ENCODE results near the gene BLVRB.

BLVRB gene

DNA sequence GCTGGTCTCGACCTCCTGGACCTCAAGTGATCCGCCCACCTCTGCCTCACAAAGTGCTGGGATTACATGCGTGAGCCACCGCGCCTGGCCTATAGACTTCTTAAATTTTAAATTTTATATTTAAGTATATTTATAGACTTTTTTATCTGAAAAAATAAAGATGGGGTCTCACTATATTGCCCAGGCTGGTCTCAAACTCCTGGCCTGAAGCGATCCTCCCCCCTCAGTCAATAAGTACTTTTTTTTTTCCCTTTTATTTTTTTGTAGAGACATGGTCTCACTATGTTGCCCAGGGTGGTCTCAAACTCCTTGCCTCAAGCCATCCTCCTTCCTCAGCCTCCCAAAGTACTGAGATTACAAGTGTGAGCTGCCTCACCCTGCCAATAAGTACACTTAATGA is 41.6 kb downstream of the BLVRB start:
- H3K4me3 ChIP-seq (ENCODE audit: low read depth, low read length), result peak overlapping the region; percentile 71

DNA sequence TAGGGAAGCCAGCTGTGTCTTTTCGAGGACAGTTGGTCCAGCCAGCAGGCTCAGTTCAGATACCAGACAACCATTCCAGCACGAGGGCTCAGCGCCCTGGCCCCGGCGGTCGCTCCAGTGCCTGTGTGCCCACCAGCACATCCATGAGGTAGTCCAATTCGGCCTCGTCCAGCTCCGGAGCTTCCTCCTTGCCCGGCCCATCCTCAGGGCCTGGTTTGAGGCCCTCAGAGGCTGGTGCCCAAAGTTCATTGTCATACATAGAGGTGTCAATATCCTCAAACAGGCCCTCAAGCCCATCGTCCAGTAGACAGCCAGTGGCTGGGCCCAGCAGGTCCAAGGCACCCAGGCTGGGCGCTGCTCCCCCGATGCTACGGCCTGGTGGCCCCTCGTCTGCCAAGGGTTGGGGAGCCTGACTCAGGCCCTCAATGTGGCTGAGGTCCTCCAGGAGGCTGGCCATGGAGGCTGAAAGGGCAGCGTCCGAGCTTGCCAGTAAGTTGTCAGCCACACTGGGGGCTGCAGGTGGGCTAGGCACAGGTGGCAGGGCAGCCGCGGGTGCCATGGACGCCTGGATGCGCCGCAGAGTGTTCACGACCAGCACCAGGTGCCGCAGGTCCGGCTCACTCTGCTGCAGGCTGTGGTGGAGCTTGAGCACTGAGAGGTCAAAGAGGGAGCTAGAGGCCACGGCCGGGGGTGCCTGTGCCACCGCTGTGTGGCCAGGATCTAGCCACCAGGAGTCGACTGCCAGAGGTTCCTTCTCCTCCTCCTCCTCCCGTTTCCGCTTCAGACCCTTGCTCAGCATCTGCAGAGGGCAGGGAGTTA is 42.6 kb downstream of the BLVRB start:
- in situ Hi-C loops (cut with HindIII; ENCODE audit: low sequenced_read_pairs), result no loop called here
- DNase-seq (ENCODE audit: low read depth, low spot score), result no peak
- TF ChIP-seq, protein P1, sequence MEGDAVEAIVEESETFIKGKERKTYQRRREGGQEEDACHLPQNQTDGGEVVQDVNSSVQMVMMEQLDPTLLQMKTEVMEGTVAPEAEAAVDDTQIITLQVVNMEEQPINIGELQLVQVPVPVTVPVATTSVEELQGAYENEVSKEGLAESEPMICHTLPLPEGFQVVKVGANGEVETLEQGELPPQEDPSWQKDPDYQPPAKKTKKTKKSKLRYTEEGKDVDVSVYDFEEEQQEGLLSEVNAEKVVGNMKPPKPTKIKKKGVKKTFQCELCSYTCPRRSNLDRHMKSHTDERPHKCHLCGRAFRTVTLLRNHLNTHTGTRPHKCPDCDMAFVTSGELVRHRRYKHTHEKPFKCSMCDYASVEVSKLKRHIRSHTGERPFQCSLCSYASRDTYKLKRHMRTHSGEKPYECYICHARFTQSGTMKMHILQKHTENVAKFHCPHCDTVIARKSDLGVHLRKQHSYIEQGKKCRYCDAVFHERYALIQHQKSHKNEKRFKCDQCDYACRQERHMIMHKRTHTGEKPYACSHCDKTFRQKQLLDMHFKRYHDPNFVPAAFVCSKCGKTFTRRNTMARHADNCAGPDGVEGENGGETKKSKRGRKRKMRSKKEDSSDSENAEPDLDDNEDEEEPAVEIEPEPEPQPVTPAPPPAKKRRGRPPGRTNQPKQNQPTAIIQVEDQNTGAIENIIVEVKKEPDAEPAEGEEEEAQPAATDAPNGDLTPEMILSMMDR (IDR thresholded peaks at IDR 0.05; ENCODE audit: low read depth, low read length), result no peak
- H3K4me3 ChIP-seq (ENCODE audit: low read depth, low read length), result no peak overlapping the region

More for the DNA sequence above, 41.6 kb downstream of the BLVRB start:
- no peak for DNase-seq (ENCODE audit: low read depth, low spot score)
- TF ChIP-seq, protein P1 (IDR thresholded peaks at IDR 0.05; ENCODE audit: low read depth, low read length), result no peak
- in situ Hi-C loops (cut with HindIII; ENCODE audit: low sequenced_read_pairs), result no loop called here

DNA sequence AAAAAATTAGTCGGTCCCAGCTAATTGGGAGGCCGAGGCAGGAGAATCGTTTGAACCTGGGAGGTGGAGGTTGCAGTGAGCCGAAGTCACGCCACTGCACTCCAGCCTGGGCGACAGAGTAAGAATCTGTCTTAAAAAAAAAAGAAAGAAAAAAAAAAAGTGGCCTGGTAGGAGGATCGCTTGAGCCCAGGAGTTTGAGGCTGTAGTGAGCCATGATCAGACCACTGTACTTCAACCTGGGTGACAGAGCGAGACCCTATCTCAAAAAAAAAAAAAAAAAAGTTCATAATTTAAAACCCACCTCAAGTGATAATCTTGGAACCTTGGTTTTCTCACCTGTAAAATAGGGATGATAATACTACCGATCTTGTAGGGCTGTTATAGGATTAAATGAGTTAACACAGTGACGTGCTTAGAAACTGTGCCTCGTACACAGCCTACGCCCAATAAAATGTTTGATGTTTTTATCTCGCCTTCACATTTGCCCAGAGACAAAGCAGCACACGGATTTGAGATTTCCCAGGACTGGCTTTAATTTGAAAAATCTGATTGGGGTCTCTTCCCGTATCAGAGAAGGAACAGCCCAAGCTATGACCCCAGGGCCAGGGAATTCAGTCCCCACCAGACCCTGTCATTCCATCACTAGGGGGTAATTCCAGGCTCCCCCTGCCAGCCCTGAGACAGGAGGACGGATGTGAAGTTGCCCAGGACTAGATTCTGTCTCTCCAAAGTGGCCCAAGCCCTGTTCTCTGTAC is 43.4 kb downstream of the BLVRB start:
- DNase-seq (ENCODE audit: low read depth, low spot score), result no peak
- in situ Hi-C loops (cut with HindIII; ENCODE audit: low sequenced_read_pairs), result no loop called here
- TF ChIP-seq, protein P1 (IDR thresholded peaks at IDR 0.05; ENCODE audit: low read depth, low read length), result no peak
- H3K4me3 ChIP-seq (ENCODE audit: low read depth, low read length), result no peak overlapping the region

DNA sequence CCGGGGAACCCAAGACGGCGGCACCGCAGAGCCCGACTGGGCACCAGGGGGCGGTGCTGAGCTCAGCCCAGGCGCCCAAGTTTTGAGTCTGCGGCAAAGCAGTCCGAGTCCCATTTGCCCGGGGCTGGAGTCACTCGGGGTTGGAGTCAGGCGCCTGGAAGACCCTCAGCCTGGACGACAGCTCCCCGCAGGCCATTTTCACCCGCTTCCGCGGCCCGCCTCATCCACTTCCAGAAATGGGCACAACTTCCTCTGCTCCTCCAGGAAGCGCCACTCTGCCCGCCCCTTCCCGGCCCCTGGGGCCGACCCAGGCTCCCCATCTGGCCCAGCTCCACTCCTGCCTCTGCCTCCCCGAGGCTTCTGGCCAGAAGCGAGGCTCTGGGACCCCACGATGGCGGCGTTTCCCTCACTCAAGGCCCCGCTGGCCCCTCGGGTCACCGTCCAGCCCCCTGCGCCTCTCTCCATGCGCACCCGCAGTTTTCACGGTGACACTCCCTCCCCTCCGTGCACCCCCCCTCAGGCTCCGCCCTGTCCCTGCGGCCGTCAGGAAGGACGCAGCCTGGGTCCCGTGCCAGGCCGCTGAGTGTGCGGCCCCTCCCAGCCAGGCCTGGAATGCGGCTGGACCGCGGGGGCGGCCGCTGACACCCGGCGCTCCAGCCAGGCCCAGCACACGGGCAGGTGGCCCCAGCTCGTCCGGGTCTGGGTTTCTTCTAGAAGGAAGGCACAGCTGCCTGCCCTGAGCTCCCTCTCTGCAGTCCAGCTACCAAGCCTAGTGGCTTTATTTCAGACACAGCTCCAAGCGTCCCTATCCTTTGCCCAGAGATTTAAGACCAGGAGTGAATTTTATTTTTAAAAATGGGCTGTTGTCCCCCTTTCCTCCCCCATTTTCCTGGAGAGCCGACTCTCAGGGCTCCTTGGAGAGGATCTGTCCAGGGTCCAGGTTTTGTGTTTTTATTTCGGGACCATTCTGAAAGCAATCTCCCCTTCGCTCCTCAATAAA is 44.5 kb downstream of the BLVRB start:
- in situ Hi-C loops (cut with HindIII; ENCODE audit: low sequenced_read_pairs), result no loop called here
- peak; percentile 95 for DNase-seq (ENCODE audit: low read depth, low spot score)
- peak overlapping the region; percentile 57 for H3K4me3 ChIP-seq (ENCODE audit: low read depth, low read length)
- TF ChIP-seq, protein P1 (IDR thresholded peaks at IDR 0.05; ENCODE audit: low read depth, low read length), result peak; percentile 99

DNA sequence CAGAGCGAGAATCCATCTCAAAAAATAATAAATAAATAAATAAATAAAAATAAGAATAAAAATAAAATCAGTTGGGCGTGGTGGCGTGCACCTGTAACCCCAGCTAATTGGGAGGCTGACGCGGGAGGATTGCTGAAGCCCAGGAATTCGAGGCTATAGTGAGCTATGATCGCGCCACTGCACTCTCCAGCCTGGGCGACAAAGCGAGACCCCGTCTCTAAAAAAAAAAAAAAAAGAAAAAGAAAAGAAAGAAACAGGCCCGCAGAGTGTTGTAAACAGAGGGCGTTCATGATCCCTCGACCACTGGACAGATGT is 45.1 kb downstream of the BLVRB start:
- in situ Hi-C loops (cut with HindIII; ENCODE audit: low sequenced_read_pairs), result no loop called here
- DNase-seq (ENCODE audit: low read depth, low spot score), result no peak
- H3K4me3 ChIP-seq (ENCODE audit: low read depth, low read length), result peak overlapping the region; percentile 57
- TF ChIP-seq, protein P1 (IDR thresholded peaks at IDR 0.05; ENCODE audit: low read depth, low read length), result no peak

DNA sequence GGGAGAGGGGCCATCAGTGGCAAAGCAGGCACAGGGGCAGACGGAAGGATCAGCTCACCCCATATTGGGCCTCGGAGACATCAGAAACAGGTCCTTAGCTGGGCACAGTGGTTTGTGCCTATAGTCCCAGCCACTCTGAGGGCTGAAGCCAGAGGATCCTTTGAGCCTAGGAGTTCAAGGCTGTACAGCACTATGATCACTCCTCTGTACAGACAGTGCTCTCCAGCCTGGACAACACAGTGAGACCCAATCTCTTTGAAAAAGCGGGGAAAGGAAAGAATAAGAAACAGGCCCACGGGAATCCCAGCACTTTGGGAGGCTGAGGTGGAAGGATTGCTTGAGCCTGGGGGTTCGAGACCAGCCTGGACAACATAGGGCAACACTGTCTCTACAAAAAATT is 45.8 kb downstream of the BLVRB start:
- TF ChIP-seq, protein P1 (IDR thresholded peaks at IDR 0.05; ENCODE audit: low read depth, low read length), result no peak
- in situ Hi-C loops (cut with HindIII; ENCODE audit: low sequenced_read_pairs), result no loop called here
- no peak for DNase-seq (ENCODE audit: low read depth, low spot score)
- no peak overlapping the region for H3K4me3 ChIP-seq (ENCODE audit: low read depth, low read length)

All from astrocyte of the spinal cord (primary cell).